Mucosa of stomach (tissue), 1 donor: Measurements from ENCODE around the gene KCNC4.

Experiments
- H3K27me3 ChIP-seq: one replicate; pipeline ENCODE4 v1.7.0; 2013; ENCODE audit warnings: mild to moderate bottlenecking, low read length; ENCODE audit not compliant: control insufficient read depth, insufficient read depth
- H3K36me3 ChIP-seq: one replicate; pipeline ENCODE4 v1.7.0; 2013; ENCODE audit warnings: low read length; ENCODE audit not compliant: control insufficient read depth, insufficient read depth
- H3K4me1 ChIP-seq: one replicate; pipeline ENCODE4 v1.7.0; 2013; ENCODE audit warnings: mild to moderate bottlenecking, low read length; ENCODE audit not compliant: control insufficient read depth, insufficient read depth
- H3K4me3 ChIP-seq: one replicate; pipeline ENCODE4 v1.7.0; 2013; ENCODE audit warnings: low read length
- H3K9ac ChIP-seq: one replicate; pipeline ENCODE4 v1.7.0; 2013; ENCODE audit warnings: mild to moderate bottlenecking, low read length, moderate library complexity
- H3K9me3 ChIP-seq: one replicate; pipeline ENCODE4 v1.7.0; 2013; ENCODE audit warnings: mild to moderate bottlenecking, low read length, moderate library complexity; ENCODE audit not compliant: control insufficient read depth
- donor health status: Pancreatic carcinoma.

KCNC4 gene

GRCh38 chr1:110259770-110260169 lies 49.7 kb downstream of the KCNC4 start:
- H3K4me1 ChIP-seq = no peaks in the 10 kb centered on the region
- no peak overlapping the region for H3K4me3 ChIP-seq
- no peaks in the 10 kb centered on the region for H3K36me3 ChIP-seq
- H3K9me3 ChIP-seq = no peaks in the 10 kb centered on the region
- no peak overlapping the region for H3K9ac ChIP-seq
- peaks cover 3% of the 10 kb centered on the region for H3K27me3 ChIP-seq
